Stimulated activated naive CD4-positive, alpha-beta T cell (primary cell): ENCODE results near the gene ZNF84.

Experiments used
- DNase-seq, 6 experiments: peaks; one replicate each; lab custom pipeline; 2025; lab: John Stamatoyannopoulos, UW

Gene ZNF84

GRCh38 chr12:133037207-133038005 lies at the start of gene ZNF84:
Gene ZNF84, plus strand, starts transcription at chr12:133037509. Its CDS starts 3,959 bp downstream, at chr12:133041468.
- DNase-seq, result peak; percentile 91 to 98 (median 98)

DNA sequence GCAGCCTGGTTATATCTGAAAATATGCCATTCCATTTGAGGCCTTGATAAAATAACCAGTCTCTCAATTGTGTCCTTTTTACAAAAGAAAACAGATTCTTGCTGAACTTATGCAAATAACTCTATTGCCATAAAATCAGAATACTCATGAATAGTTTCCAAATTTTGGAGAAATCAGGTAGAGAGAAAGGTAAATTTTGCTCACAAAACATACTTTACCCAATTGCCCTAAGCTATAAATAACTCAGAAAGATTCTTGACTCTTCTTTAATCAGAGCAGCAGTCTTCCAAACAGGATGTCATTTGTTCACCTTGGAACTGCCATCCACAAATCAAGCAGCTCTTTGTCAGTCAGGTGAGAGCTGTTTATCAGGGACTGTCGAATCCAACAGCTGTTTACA lies 38.6 kb upstream of the ZNF84 start:
- DNase-seq, result no peak

DNA sequence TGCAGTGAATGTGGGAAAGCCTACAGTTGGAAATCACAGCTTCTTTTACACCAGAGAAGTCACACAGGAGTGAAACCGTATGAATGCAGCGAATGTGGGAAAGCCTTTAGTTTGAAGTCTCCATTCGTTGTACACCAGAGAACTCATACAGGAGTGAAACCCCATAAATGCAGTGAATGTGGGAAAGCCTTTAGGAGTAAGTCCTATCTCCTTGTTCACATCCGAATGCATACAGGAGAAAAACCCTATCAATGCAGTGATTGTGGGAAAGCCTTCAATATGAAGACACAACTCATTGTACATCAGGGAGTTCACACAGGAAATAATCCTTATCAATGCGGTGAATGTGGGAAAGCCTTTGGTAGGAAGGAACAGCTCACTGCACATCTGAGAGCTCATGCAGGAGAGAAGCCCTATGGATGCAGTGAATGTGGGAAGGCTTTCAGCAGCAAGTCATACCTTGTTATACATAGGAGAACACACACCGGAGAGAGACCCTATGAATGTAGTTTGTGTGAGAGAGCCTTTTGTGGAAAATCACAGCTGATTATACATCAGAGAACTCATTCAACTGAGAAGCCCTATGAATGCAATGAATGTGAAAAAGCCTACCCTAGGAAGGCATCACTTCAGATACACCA lies 26.5 kb upstream of the ZNF84 start:
- DNase-seq, result peak in 1 of 6 experiments; percentile 13

GRCh38 chr12:133023566-133023965 lies 13.7 kb upstream of the ZNF84 start:
- DNase-seq, result no peak

DNA sequence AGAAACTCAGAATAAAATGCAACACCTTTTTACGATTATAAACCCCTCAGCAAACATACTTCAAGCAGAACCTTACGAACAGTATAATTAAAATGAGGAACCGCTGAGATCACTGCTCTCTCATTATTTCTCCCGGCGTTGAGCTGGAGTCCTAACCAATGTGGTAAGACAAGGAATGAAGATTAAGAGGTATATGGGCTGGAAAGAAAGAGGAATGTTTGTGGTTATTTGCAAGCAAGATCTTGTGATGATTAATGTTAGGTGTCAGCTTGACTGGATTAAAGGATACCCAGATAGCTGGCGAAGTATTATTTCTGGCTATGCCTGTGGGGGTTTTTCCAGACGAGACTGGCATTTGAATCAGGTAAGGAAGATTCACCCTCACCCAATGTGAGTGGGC lies 10.3 kb upstream of the ZNF84 start:
- DNase-seq, result no peak

GRCh38 chr12:133038118-133038709 lies 905 bp downstream of the ZNF84 start:
- no peak for DNase-seq

DNA sequence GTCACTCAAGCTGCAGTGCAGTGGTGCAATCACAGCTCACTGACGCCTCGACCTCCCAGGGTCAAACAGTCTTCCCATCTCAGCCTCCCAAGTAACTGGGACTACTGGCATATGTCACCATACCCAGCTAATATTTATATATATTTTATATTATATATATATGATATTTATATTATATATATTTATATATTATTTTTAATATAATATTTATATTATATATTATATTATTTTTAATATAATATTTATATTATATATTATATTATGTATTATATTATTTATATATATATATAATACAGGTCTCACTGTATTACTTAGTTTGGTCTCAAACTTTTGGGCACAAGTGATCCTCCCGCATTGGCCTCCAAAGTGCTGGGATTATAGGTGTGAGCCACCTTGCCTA lies 9.4 kb downstream of the ZNF84 start:
- no peak for DNase-seq

GRCh38 chr12:133057446-133057845 lies 20.1 kb downstream of the ZNF84 start:
- peak in 2 of 6 experiments; percentile 5 to 31 for DNase-seq

- DNase-seq, result peak in 1 of 6 experiments; percentile 23
These were observed 21.1 kb downstream of the ZNF84 start for GRCh38 chr12:133058203-133059113.

GRCh38 chr12:133061954-133062353 lies 24.6 kb downstream of the ZNF84 start:
- no peak for DNase-seq

DNA sequence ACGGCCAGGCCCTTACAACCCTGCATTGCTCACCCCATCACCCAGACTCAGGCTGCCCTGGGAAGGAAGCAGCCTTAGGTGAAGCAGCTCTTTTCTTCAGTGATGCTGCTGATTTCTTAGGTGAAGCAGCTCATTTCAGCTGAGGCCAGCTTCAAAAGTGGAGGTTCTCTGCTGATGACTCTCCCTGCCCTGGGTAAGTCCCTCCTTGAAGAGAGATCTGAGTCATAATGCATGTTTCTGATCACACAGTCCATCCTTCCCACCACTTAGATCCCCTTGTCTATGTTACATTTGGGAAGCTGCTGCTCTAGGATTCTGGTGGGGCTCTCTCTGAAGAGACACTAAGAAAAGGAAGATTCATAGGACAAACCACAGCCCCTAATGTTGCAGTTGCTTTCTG lies 26.2 kb downstream of the ZNF84 start:
- no peak for DNase-seq

GRCh38 chr12:133073836-133074235 lies 36.5 kb downstream of the ZNF84 start:
- DNase-seq, result no peak

GRCh38 chr12:133080026-133080367 lies 42.7 kb downstream of the ZNF84 start:
- DNase-seq, result peak in 4 of 6 experiments; percentile 95 to 97 (median 96)

DNA sequence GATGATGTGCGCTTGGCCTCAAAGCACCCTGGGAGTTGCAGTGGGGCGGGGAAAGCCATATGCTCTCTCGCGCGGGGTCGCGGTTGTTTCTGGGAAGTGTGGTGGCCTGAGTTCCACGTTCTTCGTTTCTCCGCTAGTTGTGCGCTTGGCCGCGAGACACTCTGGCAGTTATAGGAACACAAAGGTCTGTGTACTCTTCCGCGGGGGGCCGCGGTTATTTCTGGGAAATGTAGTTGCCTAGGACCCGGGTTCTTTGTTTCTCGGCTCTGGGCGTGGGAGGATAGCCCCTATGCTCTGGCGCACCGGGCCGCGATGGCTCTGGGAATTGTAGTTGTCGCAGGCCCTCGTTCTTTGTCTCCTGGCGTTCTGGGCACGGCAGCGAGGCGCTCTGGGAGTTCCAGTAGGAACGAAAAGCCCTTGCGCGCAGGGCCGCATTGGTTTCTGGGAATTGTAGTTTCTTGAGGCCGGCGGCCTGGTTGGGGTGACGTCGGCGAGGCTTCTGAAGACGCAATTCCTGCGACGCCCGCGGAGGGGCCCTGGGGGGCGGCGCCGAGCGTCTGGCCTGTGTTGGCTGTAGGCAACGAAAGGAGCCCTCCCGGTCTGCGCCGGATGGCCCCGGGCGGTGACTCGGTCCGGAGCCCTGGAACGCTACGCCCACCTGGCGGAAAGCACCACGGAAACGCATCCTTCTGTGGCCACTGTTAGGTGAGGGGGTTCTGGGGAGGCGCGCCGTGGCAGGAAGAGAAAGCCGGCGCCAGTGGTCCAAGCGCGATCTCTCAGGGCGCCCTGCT lies 43.3 kb downstream of the ZNF84 start, which contains the start of gene ZNF140:
Gene ZNF140, plus strand, starts transcription at position 556 of the 791 bp plus-strand sequence. CDS start 398 bp downstream, outside the sequence.
- peak; percentile 93 to 99 (median 98) for DNase-seq

GRCh38 chr12:133081159-133081780 lies 44.0 kb downstream of the ZNF84 start:
- DNase-seq, result peak in 1 of 6 experiments; percentile 16

GRCh38 chr12:133083345-133083744 lies 46.0 kb downstream of the ZNF84 start:
- no peak for DNase-seq

DNA sequence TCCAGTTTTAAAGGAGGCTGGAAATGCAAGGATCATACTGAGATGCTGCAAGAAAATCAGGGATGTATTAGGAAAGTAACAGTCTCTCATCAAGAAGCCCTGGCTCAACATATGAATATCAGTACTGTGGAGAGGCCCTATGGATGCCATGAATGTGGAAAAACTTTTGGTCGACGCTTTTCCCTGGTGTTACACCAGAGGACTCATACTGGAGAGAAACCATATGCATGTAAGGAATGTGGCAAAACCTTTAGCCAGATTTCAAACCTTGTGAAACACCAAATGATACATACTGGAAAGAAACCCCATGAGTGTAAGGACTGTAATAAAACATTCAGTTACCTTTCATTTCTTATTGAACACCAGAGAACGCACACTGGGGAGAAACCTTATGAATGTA lies 68.3 kb downstream of the ZNF84 start:
- no peak for DNase-seq

GRCh38 chr12:133106253-133106652 lies 68.9 kb downstream of the ZNF84 start:
- DNase-seq, result no peak

GRCh38 chr12:133107121-133107520 lies 69.8 kb downstream of the ZNF84 start:
- no peak for DNase-seq

- DNase-seq, result no peak
These were observed 70.8 kb downstream of the ZNF84 start for GRCh38 chr12:133108150-133108549.
